B cell (primary cell): ENCODE measurements around the gene PVALEF. TPM values are rescaled to one million over a fixed set of nuclear protein-coding genes. Genes with fewer than 3 reads are reported as not detected.

Source experiments
- ATAC-seq: fragments of 200-7000 bp; cut with Tn5 transposase; one replicate; pipeline ENCODE4 v1.10.0; 2021; ENCODE audit warnings: low read depth, mild to moderate bottlenecking, moderate number of reproducible peaks, moderate library complexity
- CTCF ChIA-PET: fragments of 350-600 bp; sonication (Branson Sonifier 250); formaldehyde crosslinking; loops from one replicate; lab custom pipeline; 2021; ENCODE audit warnings: antibody characterized with exemption, inconsistent platforms; lab: Charles Lee
- POLR2A ChIA-PET: fragments of 350-600 bp; sonication (Branson Sonifier 250); formaldehyde crosslinking; loops from one replicate; lab custom pipeline; 2021; ENCODE audit warnings: antibody characterized with exemption; lab: Charles Lee
- DNase-seq: peaks from one replicate; pipeline ENCODE4 v3.0.0; 2013
- H2AFZ ChIP-seq: 2 replicates; pipeline ENCODE4 v1.6.1; 2012; ENCODE audit warnings: mild to moderate bottlenecking, low read depth, low read length; ENCODE audit not compliant: insufficient read depth, poor library complexity, severe bottlenecking
- H3K27ac ChIP-seq, 2 donors: 1 replicate in 1 of 2; 2 replicates in 1 of 2; pipeline ENCODE4 v1.5.1; 2012 to 2013; ENCODE audit warnings: low read length in 2 of 2, mild to moderate bottlenecking in 2 of 2, moderate library complexity in 1 of 2
- H3K27me3 ChIP-seq, 4 experiments: fragments of 200-600 bp in 1 of 4; sonication (generic) in 1 of 4; replicated peaks in 1 of 4; 1 replicate in 2 of 4; 2 replicates in 2 of 4; pipeline versions ENCODE4 v1.6.1 to v1.7.0; 2013 to 2016; ENCODE audit warnings: low read length in 3 of 4, mild to moderate bottlenecking in 2 of 4, mixed read lengths in 1 of 4, moderate library complexity in 1 of 4; ENCODE audit not compliant: insufficient read depth in 4 of 4, control insufficient read depth in 3 of 4; ENCODE audit errors: control extremely low read depth in 1 of 4
- H3K36me3 ChIP-seq, 2 experiments: replicated peaks in 1 of 2; 1 replicate in 1 of 2; 2 replicates in 1 of 2; pipeline versions ENCODE4 v1.6.1 to v1.7.1; 2013; ENCODE audit warnings: low read length in 1 of 2; ENCODE audit not compliant: insufficient read depth in 2 of 2, control insufficient read depth in 1 of 2; ENCODE audit errors: control extremely low read depth in 1 of 2, extremely low read depth in 1 of 2
- H3K4me1 ChIP-seq, 2 donors: fragments of 200-600 bp in 1 of 2; sonication (generic) in 1 of 2; 1 replicate in 1 of 2; 2 replicates in 1 of 2; pipeline versions ENCODE4 v1.5.1 to v1.6.1; 2013 to 2017; ENCODE audit warnings: low read length in 2 of 2; ENCODE audit not compliant: control insufficient read depth in 2 of 2, insufficient read depth in 2 of 2
- H3K4me2 ChIP-seq: replicated peaks from 2 replicates; pipeline ENCODE3; 2012; ENCODE audit warnings: mild to moderate bottlenecking, low read depth, low read length; ENCODE audit not compliant: poor library complexity, severe bottlenecking
- H3K4me3 ChIP-seq, 5 experiments: fragments of 200-600 bp in 1 of 5; sonication (generic) in 1 of 5; 1 replicate in 3 of 5; 2 replicates in 2 of 5; pipeline versions ENCODE4 v1.5.1 to v1.7.0; 2011 to 2016; ENCODE audit warnings: low read length in 4 of 5, mild to moderate bottlenecking in 4 of 5, low read depth in 2 of 5, control low read depth in 1 of 5, moderate library complexity in 1 of 5; ENCODE audit not compliant: insufficient read depth in 1 of 5; ENCODE audit errors: control extremely low read depth in 1 of 5, extremely low read depth in 1 of 5
- H3K79me2 ChIP-seq: fragments of 200-600 bp; sonication (generic); one replicate; pipeline ENCODE4 v1.6.0; 2016; ENCODE audit warnings: low read length; ENCODE audit not compliant: control insufficient read depth, insufficient read depth
- H3K9ac ChIP-seq: fragments of 200-600 bp; sonication (generic); 2 replicates; pipeline ENCODE4 v1.6.1; 2017; ENCODE audit warnings: mild to moderate bottlenecking, low read length, moderate library complexity
- H3K9me3 ChIP-seq, 3 donors: one replicate each; pipeline versions ENCODE4 v1.6.1 to v1.7.1; 2013; ENCODE audit warnings: low read length in 2 of 3; ENCODE audit not compliant: control insufficient read depth in 2 of 3, insufficient read depth in 1 of 3; ENCODE audit errors: control extremely low read depth in 1 of 3
- H4K20me1 ChIP-seq: 2 replicates; pipeline ENCODE4 v1.6.0; 2012; ENCODE audit warnings: mild to moderate bottlenecking, low read length; ENCODE audit not compliant: insufficient read depth, control insufficient read depth, poor library complexity, severe bottlenecking
- H3K27ac Mint-ChIP-seq: one replicate; pipeline ENCODE4 v1.8.0; 2021; ENCODE audit warnings: mixed read lengths
- H3K27me3 Mint-ChIP-seq: one replicate; pipeline ENCODE4 v1.8.0; 2021; ENCODE audit warnings: mixed read lengths
- H3K4me1 Mint-ChIP-seq: one replicate; pipeline ENCODE4 v1.8.0; 2021; ENCODE audit warnings: mixed read lengths
- H3K4me3 Mint-ChIP-seq: one replicate; pipeline ENCODE4 v1.8.0; 2021; ENCODE audit warnings: mixed read lengths
- H3K9me3 Mint-ChIP-seq: one replicate; pipeline ENCODE4 v1.8.0; 2022; ENCODE audit warnings: mixed read lengths; ENCODE audit not compliant: insufficient read depth
- EZH2 ChIP-seq: IDR thresholded peaks from 2 replicates; pipeline ENCODE4 v1.6.1; 2012; ENCODE audit warnings: borderline replicate concordance, low read depth, mild to moderate bottlenecking, moderate library complexity, low read length; ENCODE audit not compliant: insufficient read depth, poor library complexity, severe bottlenecking
- WGBS: methylation state at CpG from one replicate; pipeline ENCODE4 v1.1.5; 2013; ENCODE audit warnings: missing lambda C conversion rate; ENCODE audit not compliant: insufficient coverage; 5-methylcytosine and 5-hydroxymethylcytosine counted together
- intact Hi-C: fragments of 100-400 bp; cut with micrococcal nuclease; formaldehyde crosslinking; loops from one replicate; pipeline ENCODE4 v1.10.0; 2022
- polyA plus RNA-seq: library from polyadenylated mRNA; depleted of rRNA; stranded (reverse); fragments of >200 nt; gene quantifications from 2 replicates; pipeline ENCODE4 v1.2.3, GENCODE V29; 2012
- total RNA-seq, 2 donors: library from RNA; stranded (reverse); fragments of 120-200 nt in 1 of 2; gene quantifications; 1 replicate in 1 of 2; 2 replicates in 1 of 2; pipeline versions ENCODE4 v1.2.3 to v1.2.4, GENCODE V29; 2013 to 2022
- TF ChIP-seq, protein P1 (sequence below): fragments of 200-600 bp; IDR thresholded peaks from one replicate; pipeline ENCODE4 v1.8.0; 2022; ENCODE audit warnings: antibody characterized with exemption, mild to moderate bottlenecking

Gene PVALEF
- total and polyA plus RNA-seq, 2 donors (not counting 1 experiment from before 2014, with no cell fraction given), result not detected

- no peak for ATAC-seq
- ChIA-PET POLR2A (no interaction called here), CTCF (no interaction called here)
- no peak overlapping the region for H3K27ac ChIP-seq
- H3K4me2 ChIP-seq, result no peak overlapping the region
- intact Hi-C loops, result no loop called here
- no peak overlapping the region for H2AFZ ChIP-seq
- no peaks in the 10 kb centered on the region for H3K9me3 Mint-ChIP-seq
- H4K20me1 ChIP-seq, result peaks cover 49% of the 10 kb centered on the region
- 93% methylated on average over 30 of the region's 31 CpGs for WGBS
- no peaks in the 10 kb centered on the region for H3K27me3 Mint-ChIP-seq
- no peak for TF ChIP-seq EZH2
- TF ChIP-seq, protein P1, sequence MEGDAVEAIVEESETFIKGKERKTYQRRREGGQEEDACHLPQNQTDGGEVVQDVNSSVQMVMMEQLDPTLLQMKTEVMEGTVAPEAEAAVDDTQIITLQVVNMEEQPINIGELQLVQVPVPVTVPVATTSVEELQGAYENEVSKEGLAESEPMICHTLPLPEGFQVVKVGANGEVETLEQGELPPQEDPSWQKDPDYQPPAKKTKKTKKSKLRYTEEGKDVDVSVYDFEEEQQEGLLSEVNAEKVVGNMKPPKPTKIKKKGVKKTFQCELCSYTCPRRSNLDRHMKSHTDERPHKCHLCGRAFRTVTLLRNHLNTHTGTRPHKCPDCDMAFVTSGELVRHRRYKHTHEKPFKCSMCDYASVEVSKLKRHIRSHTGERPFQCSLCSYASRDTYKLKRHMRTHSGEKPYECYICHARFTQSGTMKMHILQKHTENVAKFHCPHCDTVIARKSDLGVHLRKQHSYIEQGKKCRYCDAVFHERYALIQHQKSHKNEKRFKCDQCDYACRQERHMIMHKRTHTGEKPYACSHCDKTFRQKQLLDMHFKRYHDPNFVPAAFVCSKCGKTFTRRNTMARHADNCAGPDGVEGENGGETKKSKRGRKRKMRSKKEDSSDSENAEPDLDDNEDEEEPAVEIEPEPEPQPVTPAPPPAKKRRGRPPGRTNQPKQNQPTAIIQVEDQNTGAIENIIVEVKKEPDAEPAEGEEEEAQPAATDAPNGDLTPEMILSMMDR, result no peak
- peaks cover 0 to 9% (median 0%) of the 10 kb centered on the region in 3 donors for H3K9me3 ChIP-seq
- no peak overlapping the region for H3K9ac ChIP-seq
- H3K27me3 ChIP-seq, result no peaks in the 10 kb centered on the region
- H3K79me2 ChIP-seq, result peaks cover 32% of the 10 kb centered on the region
- peak overlapping the region; percentile 59 for H3K27ac Mint-ChIP-seq
- H3K4me3 Mint-ChIP-seq, result no peak overlapping the region
- H3K4me1 ChIP-seq, result peaks cover 19 to 26% of the 10 kb centered on the region in 2 donors
- H3K36me3 ChIP-seq, result peaks cover 0 to 58% of the 10 kb centered on the region in 2 experiments
- no peak overlapping the region for H3K4me3 ChIP-seq
- no peak for DNase-seq
- peaks cover 41% of the 10 kb centered on the region for H3K4me1 Mint-ChIP-seq
Observed at GRCh38 chr17:81231121-81231645, 65.9 kb downstream of the PVALEF start.

GRCh38 chr17:81231766-81232581 lies 66.7 kb downstream of the PVALEF start:
- no peak overlapping the region for H3K4me3 ChIP-seq
- TF ChIP-seq, protein P1, result no peak
- ChIA-PET CTCF (no interaction called here), POLR2A (interaction anchor here (0.6 kb wide), 1 partner anchor 213 kb away, joined by 3 read pairs; no protein-coding TSS in a partner anchor)
- H3K27me3 ChIP-seq, result no peaks in the 10 kb centered on the region
- WGBS, result 95% methylated on average over 42 of the region's 43 CpGs
- no peak overlapping the region for H3K9ac ChIP-seq
- peaks cover 0 to 5% (median 0%) of the 10 kb centered on the region in 3 donors for H3K9me3 ChIP-seq
- H3K36me3 ChIP-seq, result peaks cover 0 to 66% of the 10 kb centered on the region in 2 experiments
- Mint-ChIP-seq H3K4me3 (no peak overlapping the region), H3K27ac (no peak overlapping the region), H3K4me1 (peaks cover 40% of the 10 kb centered on the region), H3K9me3 (no peaks in the 10 kb centered on the region), H3K27me3 (no peaks in the 10 kb centered on the region)
- ATAC-seq (no peak), DNase-seq (no peak)
- no peak overlapping the region for H2AFZ ChIP-seq
- intact Hi-C loops, result no loop called here
- H3K4me2 ChIP-seq, result no peak overlapping the region
- H4K20me1 ChIP-seq, result peaks cover 57% of the 10 kb centered on the region
- H3K79me2 ChIP-seq, result peaks cover 40% of the 10 kb centered on the region
- peaks cover 19 to 31% of the 10 kb centered on the region in 2 donors for H3K4me1 ChIP-seq
- H3K27ac ChIP-seq, result no peak overlapping the region
